HL-60/S4 (cell line): ENCODE measurements around the gene PEX10.

Source experiments
- in situ Hi-C: fragments of 300-500 bp; cut with MboI; formaldehyde crosslinking; loops from 2 replicates; pipeline ENCODE4 v1.14.3; 2022; ENCODE audit warnings: low sequenced_read_pairs

PEX10 gene

DNA sequence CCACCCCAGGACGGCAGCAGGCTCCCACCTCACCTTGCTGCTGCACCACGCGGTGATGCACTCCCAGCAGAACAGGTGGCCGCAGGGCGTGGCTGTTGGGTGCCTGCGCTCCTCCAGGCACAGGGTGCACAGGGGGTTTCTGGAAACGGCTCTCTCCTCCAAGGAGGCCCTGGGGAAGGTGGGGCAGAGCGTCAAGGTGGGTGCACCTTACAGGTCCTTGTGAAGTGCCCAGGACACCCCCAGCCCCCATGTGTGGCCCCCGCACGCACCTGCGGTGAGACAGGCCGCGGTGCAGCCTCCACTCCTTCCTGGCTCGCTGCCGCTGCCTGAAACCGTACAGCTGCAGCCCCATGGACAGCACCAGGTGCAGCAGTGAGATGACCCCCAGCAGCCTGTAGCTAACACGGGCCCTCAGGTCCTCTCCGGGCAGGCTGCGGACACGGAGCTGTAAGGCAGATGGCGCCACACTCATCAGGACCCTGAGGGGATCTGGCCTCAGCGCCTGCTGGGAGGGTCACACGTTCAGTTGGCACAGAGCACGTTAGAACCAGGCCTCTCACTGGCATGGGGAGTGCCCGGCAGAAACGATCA lies 5.8 kb downstream of the PEX10 start:
- in situ Hi-C loops, result no loop called here

DNA sequence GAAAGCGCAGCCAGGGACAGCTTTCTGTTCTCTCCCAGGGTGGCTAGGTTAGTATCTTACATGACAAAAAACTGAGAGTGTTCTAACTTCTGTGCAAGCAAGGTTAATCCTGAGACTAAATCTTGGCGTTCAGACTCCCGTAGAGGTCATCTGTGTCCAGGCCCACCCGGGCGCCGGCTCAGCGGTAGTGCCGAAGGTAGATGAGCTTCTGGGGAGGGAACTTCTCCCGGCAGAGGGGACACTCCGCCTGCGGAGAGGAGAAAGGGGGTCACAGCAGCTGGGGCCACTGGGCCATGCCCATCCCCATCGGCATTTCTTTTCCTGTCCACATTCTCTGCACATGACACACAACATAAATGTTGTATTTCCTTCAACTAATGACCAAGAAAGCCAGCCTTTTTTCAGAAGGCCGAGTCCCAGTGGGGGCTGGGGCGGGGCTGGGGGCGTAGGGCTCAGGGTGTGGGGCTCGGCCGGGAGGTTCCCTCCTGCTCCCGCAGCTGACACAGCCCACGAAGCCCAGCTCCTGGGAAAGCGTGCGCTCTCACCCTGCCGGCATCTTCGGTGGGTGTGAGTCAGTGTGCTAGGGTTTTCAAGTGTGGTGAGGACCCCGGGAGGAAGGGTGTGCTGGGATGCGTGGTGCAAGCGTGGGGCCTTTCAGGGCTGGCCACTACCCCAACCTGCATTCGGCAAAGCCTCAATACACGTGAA lies 6.6 kb downstream of the PEX10 start:
- in situ Hi-C loops, result no loop called here

DNA sequence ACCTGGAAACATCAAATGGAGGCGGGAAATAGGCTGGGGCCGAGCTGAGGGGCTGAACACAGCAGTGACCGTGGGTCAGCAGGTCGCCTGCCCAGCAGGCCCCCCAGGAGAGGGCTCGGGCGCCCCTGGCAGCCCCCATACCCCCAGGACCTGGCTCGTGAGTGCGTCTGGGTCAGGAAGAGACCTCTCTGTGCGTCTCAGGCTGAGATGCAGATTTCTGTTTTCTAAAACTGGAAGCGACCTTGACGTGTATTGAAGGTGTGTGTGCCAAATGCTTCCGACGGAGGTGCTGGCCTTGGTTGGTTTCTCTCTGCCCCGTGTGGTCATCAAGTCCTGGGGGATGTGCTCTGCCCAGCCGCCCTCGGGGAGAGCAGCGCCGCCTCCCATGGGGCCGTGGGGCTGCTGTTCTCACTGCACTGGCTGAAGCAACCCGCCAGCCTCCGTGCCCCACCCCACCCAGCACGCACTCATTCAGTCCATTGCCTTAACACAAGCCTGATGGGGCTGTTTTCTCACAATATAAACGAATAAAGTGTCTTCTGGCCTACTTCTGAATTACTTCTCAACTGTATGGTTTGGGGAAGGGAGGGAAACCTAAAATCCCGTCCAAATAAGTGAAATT lies 7.4 kb downstream of the PEX10 start:
- in situ Hi-C loops, result no loop called here

DNA sequence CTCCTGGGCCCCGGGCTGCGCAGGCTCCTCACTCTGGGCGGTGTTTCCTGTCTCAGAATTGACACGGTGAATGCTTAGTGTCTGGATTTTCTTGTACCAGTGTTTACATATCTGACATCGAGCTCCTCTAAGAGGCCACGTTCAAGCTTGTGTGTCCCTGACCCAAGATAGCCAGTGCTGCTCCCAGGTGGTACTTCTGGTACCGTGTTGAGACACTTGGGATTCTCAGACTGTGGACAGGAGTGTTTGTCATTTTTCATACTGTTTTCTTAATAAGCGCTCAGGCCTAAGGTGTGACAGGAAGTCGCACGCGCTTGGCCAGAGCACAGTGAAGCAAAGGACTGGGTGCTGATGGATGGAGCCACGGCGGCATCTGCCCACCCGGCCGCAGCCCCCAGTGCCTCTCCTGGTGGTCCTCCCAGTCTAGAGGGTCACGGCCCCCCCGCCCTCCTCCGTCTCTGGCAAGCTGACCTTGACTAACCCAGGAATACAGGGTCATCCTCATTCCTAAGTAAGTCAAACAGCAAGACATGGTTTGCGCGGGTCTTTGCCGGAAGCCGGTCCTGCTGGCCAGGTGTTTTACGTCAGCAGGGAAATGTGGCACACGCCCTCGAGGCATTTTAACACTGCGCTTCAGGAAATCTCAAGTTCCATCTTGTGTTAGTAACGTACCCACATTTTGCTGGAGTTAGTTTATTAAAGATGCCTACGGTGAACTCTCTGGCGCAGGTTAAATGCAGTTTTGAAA lies 8.0 kb downstream of the PEX10 start:
- in situ Hi-C loops, result no loop called here

DNA sequence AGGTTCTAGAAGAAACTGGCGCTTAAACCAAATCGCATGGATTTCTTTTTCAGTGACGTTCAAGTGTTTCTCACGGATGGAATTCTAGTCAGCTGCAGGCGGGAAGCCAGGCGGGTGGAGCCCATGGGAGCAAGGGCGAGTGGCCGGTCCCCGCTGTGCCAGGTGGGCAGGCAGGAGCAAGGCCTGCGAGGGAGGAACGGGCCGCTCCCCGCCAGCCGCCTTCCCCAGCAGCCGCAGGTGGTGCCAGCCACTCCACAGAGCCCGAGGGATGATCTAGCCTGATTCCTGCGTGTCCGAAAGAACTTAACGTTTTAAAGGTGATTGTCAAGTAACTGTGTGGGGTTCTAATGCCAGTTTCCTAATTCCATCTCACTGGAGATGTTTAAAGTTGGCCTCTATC lies 9.1 kb downstream of the PEX10 start:
- in situ Hi-C loops, result no loop called here

DNA sequence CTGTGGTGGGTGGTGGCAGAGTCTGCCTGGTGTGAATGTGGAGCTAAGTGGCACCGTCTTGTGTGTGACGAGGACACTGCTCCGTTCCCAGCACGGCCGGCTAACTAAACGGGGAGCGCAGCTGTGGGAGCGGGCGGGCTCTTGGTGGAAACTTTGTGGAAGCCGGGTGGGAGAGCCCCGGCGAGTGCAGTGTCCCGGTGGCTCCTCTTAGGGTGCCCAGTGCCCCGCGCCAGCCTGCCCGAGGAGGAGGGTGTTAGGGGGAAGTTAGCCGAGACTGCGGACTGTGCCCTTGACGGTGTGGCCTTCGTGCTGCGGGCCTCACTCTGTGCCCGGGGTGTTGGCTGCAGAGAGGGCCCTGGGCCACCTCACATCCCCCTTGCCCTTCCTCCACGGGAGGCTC lies 9.9 kb downstream of the PEX10 start:
- in situ Hi-C loops, result no loop called here

DNA sequence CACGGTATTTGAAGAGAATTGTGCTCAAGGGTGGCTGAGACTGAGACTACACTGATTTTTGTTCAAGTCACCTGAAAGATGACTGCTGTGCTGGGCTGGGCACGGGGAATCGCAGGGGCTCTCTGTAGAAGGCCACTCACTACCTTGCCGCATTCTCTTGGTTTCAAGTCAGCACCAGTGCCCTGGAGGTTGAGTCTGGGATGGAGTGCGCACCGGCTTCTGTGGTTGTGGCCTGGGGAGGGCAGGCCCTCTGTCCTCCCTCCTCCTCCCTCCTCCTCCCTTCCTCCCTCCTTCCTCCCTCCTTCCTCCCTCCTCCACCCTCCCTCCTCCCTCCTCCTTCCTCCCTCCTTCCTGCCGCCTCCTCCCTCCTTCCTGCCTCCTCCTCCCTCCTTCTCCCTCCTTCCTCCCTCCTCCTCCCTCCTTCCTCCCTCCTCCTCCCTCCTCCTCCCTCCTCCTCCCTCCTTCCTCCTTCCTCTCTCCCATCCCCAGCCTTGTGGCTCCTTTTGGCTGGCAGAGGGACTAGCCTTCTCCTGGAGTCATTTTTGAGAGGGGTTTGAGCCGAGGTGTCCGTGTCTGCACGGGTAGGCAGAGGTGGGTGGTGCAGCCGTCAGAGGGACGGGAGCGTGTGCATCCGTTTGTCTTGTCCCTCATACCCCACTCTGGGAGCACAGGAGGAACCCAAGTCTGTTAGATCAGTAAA lies 11.3 kb downstream of the PEX10 start:
- in situ Hi-C loops, result no loop called here

DNA sequence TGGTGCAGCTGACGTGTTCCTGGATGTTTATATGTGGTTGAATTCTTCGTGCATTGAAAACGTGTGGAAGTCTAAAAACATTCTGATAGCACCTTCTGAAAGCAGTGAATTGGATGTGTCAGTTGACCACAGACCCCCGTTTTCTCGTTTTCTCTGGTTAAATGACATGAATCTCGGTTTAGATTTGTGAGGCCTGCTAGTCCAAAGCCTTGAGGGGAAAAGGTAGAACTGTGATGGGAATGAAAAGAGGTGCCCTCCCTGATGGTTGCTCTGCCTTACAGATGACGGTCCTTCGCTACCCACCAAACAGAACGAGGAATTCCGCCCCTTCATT lies 11.8 kb downstream of the PEX10 start:
- in situ Hi-C loops, result no loop called here

DNA sequence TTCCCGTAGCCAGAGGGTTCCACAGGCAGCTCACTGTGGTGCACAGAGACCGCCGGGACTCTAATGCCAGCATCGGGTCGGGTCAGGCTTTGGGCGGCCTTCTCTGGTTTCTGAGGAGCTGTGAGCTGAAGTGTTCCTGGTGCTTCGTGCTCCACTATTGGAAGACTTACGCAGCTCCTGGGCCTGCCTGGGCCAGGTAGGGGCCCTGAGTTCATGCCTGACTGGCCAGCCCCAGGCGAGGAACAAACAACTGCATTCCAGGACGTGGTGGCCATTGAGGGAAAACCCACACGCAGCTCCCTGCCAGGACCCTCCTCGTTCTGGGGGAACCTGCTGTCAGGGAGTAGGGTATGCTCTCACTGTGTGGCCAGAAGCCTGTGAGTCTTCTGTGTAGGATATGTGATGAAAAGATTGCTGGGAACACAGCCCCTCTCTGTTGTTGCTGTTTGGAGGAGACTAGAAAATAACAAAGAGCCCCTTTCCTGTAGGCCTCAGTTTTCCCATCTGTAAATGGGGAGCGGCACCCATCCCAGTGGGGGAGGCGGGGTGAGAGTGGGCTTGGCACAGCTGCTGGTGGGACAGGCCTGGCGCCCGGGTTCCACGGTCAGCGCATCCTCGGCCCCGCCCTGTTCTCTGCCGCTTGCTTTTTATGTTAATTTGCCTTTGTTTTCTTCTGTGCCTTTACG lies 12.3 kb downstream of the PEX10 start:
- in situ Hi-C loops, result no loop called here

DNA sequence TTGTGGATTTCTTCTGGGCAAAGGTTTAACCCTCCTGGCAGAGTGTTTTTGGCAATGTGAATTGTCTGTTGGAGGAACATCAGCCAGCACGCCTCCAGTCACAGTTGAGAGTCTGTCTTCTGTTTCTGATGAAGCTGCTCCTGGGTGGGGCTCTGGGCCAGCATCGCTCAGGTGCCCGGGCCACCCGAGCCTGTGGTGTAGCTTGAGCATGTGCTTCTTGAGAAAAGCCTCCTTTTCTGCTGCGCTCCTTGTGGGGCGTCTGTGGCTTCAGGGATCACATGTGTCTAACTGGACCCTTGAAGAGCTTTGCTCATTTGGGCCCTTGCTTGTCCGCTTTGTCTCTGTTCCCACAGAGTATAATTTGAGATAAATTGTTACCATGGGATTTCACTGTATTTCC lies 13.5 kb downstream of the PEX10 start:
- in situ Hi-C loops, result no loop called here

DNA sequence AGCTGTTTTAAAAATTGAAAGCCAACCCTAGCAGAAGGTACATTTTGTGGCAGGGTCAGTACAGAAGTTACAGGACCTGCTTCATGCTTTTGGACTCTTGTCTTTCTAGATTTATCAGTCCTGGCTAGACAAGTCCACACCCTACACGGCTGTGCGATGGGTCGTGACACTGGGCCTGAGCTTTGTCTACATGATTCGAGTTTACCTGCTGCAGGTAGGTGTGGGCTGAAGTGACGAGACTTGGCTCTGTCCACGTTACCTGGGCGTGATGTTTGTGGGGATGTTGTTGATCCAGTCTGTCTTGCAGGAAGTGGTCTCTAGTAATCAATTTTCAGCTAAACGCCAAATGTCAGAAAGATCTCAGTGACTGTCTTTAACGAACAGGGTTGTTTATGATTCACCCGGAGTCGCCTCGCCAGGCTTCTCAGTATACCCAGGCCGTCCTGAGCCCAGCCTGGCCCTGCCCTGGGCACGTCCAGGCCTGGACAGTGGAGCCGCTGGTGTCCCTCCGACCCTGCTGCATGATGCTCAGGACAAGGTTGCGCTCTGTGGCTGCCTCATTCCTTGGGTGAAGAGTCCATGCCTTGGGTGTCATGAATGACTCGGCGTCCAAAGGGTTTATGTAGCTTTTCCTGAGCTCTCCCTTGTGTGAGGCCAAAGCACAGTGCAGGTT lies 15.2 kb downstream of the PEX10 start:
- in situ Hi-C loops, result no loop called here

DNA sequence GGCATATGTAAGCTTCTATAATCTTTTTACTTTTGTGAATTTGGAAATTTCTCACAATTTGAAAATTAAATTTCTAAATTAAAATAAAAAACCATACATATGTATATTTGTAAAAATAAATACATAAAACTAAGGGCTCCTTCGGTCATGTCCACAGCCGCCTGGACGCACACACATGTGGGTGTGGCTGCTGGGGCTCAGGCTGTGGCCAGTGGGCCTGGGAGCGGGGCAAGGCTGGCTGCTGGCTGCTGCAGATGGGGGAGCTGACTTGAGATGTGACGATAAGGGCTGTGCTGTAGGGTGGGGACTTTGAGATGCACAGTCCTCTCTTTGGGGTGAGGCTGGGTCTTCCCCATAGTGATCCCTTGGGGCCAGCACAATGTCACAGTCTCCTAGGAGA lies 15.9 kb downstream of the PEX10 start:
- in situ Hi-C loops, result no loop called here

DNA sequence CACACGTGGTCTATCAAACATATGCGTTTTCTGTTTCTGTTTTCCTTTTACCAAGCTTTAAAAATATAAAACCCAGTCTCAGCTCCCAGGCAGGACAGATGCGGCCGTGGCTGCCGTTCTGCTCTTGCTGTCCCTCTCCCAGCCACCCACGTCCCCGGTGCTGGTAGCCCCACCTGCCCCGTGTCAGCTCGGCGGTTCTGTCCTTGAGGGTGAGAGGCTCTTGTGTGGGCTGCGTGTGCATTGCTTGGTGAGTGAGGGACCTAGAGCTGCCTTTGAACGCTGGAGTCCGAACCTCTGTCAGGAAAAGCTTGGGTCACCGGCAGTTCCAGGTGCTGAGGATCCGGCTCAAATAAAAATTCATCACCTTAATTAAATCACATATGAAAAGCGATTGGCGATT lies 16.3 kb downstream of the PEX10 start:
- in situ Hi-C loops, result no loop called here

DNA sequence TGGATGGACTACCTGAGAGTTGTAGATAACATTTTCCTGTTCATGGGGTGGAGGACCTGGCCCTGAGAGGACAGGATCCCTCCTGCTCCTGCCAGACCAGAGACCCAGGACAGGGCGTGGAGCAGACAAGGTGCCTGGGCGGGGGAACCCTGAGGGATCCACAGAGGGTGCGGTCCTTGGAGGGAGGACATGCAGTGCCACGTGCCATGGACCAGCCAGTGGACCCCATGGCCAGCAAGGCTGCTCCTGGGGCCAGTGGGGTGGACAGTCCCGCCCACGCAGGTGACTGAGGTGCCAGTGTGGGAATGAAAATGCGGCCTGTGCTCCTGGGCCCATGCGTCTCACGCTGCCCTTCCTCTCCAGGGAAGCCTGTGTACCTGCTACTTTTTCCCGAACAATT lies 17.1 kb downstream of the PEX10 start:
- in situ Hi-C loops, result no loop called here

DNA sequence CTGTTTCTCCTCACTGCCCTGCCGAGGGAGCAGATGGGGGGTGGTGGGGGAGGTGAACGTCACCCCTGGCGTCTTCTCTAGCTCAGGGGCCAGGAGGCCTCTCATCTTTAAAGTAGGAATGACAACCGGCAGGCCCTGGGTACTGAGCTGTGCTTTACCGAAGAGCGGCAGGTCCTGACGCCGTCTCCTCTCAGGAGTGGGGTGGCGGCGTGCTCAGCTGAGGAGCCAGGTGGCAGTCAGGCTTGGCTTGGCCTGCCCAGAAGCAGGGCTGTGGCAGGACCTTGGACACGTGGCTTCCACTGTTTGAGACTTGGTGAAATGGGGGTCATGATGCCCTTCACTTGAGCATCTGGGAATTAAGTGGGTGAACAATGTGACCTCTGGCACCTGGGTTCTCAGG lies 17.6 kb downstream of the PEX10 start:
- in situ Hi-C loops, result no loop called here

DNA sequence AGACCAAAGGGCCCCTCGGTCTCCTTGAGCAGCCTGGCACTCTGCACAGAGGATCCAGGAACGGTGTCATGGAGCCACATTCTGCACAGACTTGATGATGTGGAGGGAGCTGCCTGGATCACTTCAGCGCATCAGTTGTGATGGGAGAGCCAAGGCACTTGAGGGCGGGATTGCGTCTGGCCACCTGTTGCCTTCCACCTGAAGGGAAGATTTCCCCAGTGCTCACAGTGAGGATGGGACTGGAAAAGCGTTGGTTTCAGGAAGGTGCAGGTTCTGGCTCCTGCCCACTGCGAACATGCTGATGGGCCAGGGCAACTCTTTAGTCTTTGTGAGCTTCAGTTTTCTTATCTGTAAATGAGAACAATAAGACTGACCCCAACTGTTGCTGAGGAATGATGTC lies 18.1 kb downstream of the PEX10 start:
- in situ Hi-C loops, result no loop called here

DNA sequence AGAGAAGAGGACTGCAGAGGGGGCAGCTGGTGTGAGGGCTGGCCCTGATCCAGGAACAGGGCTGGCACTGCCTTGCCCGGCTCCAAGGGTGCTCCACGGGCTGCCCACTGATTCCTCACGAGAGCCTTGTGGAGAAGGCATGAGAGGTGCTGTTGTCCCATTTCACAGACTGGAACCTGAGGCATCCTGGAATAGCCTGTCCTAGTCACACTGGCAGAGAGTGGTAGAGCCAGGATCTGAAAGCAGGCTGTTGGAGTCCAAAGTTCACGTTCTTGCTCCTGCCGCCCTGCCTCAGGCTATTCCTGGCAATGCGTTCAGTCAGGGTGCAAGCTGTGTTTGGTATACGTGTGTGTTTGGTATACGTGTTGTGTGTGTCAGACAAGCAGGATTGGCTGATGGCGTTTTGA lies 18.9 kb downstream of the PEX10 start:
- in situ Hi-C loops, result no loop called here

DNA sequence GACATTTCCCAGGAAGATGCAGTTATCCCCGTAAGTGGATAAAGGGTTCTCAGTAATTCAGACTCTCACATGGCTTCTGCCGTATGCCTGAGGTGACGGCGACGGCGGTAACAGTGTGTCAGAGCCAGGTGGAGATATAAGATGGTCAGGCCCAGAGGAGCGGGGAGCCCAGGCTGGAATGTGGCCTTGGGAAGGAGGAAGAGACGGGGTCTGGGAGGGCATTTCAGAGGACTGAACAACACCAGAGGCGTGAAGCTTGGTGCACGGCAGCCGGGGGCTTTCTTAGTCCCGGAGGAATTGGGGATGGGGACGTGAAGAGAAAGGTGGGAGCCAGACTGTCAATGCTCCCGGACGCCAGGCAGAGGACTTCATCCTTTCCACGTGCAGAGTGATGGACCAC lies 19.7 kb downstream of the PEX10 start:
- in situ Hi-C loops, result no loop called here

DNA sequence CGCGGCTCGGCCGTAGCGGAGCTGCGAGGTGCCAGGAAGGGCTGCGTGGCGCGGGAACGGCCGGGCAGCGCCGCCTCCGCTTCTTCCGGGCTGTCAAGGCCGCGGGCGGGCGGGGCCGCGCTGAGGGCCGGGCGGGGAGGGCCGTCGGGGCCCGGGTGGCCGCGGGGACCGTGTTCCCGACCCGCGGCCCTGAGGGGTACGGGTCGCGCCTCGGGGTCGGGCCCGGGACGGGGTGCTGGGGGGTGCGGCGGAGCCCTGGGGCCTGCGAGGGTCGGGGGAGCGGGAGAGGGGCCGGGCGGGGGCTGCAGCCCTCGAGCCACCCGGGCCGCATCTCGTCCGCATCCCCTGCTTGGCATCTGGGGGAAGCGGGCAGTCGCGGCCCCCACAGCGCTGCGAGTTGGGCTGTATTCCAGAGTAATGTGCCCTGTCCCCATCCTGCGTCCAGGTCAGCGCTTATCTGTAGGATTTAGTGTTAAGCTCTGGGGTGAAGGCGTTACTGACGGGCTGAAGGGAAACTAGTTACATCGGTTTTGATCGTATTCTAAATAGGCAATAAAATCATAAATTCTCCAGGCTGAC lies 20.3 kb downstream of the PEX10 start:
- in situ Hi-C loops, result no loop called here
